A673 (cell line): ENCODE measurements around the gene LTBP2.

Source experiments
- EZH2 ChIP-seq: fragments of 200-600 bp; sonication (generic); IDR thresholded peaks from 2 replicates; pipeline ENCODE4 v1.6.1; 2017; ENCODE audit warnings: borderline replicate concordance, low read depth, mild to moderate bottlenecking, mixed read lengths, antibody characterized with exemption, low read length; ENCODE audit not compliant: poor library complexity, severe bottlenecking
- TF ChIP-seq, protein P1 (sequence below): fragments of 300-800, 200-600 bp; sonication (generic); conservative IDR thresholded peaks from 2 replicates; pipeline ENCODE4 v1.5.1; 2017; ENCODE audit warnings: low read depth, mild to moderate bottlenecking, antibody characterized with exemption, low read length, moderate library complexity, mixed read lengths

DNA sequence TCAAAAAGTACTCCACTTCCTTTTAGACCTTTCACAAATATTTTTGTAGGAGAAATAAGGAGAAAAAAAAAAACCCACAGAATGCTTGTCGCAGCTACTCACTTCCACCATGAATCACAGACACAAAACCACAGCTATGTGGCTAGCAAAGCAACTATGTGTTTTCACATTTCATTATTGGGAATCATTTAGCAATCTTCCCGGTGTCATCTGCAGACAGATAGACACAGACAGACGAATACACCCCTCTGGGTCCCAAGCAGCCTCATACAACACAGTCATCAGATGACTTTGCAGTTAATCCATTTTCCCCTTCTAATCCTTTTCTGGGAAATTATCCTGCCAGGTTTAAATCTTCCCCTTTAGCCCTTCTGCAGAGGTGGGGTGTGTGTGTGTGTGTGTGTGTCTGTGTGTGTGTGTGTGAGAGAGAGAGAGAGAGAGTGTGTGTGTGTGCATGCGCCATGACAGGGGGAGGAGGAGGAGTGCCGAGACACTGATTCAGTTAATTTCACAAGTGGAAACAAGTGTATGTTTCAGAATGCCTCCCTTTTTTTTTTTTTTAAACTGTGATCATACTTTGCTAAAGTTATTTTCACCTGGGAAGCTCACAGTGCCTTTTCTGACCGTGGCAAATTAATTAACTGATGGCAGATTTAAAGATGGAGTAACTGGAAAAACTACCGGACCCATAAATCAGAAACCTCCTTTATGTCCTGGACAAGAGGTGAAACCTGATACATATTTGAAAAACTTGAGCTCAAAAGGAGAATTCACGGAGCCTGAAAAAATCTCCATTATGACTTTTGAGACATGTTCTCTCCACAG lies 39.9 kb downstream of the LTBP2 start:
- TF ChIP-seq, protein P1, sequence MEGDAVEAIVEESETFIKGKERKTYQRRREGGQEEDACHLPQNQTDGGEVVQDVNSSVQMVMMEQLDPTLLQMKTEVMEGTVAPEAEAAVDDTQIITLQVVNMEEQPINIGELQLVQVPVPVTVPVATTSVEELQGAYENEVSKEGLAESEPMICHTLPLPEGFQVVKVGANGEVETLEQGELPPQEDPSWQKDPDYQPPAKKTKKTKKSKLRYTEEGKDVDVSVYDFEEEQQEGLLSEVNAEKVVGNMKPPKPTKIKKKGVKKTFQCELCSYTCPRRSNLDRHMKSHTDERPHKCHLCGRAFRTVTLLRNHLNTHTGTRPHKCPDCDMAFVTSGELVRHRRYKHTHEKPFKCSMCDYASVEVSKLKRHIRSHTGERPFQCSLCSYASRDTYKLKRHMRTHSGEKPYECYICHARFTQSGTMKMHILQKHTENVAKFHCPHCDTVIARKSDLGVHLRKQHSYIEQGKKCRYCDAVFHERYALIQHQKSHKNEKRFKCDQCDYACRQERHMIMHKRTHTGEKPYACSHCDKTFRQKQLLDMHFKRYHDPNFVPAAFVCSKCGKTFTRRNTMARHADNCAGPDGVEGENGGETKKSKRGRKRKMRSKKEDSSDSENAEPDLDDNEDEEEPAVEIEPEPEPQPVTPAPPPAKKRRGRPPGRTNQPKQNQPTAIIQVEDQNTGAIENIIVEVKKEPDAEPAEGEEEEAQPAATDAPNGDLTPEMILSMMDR: no peak
- TF ChIP-seq EZH2: no peak
